ENCODE measurements around the gene MRPL18. TPM values are rescaled to one million over a fixed set of nuclear protein-coding genes. Genes with fewer than 3 reads are reported as not detected.
A peak's percentile ranks its signal among the peaks of the same experiment; 100 is the strongest.
"Not testable (repeated sequence)": the region's sequence is repeated elsewhere in the genome, so short reads cannot be mapped to it uniquely, and the experiment has no call there.

Gene MRPL18
- total and polyA plus RNA-seq, 7 donors, result 45.0 to 149 (median 71.9) TPM

GRCh38 chr6:159790956-159791598, 810 bp downstream of the MRPL18 start:
- Histone ChIP-seq H3K36me3 (ENCODE audit: insufficient read depth in 1 of 2, low read depth in 1 of 2) (peaks cover under 1 to 58% of the 10 kb centered on the region in 2 donors), H3K27ac (peak overlapping the region; percentile 93), H3K27me3 (ENCODE audit: insufficient read depth in 3 of 3, low read length in 2 of 3) (no peaks in the 10 kb centered on the region), H3K4me3 (peak overlapping the region; percentile 96), H3K9me3 (no peaks in the 10 kb centered on the region), H3K4me1 (peaks cover 32% of the 10 kb centered on the region)
- 14 to 16% (median 15%) methylated on average over 18 of the region's 18 CpGs for WGBS, 3 donors
- intact Hi-C loops (cut with DNase I), result loop anchor here in 1 of 2 donors (2.0 to 10.0 kb wide), 2 partner anchors 64 to 244 kb away; partner anchors contain the start of gene WTAP
- TF ChIP-seq CTCF (IDR thresholded peaks at IDR 0.05), result no peak
- DNase-seq (no peak), ATAC-seq (no peak)

GRCh38 chr6:159794976-159795375, 4.7 kb downstream of the MRPL18 start:
- Histone ChIP-seq H3K36me3 (ENCODE audit: insufficient read depth in 1 of 2, low read depth in 1 of 2) (peaks cover 0 to 76% of the 10 kb centered on the region in 2 donors), H3K4me1 (peaks cover 18% of the 10 kb centered on the region)
- intact Hi-C loops (cut with DNase I), result loop anchor here in 1 of 2 donors (10.0 kb wide), 1 partner anchor 240 kb away; no protein-coding TSS in a partner anchor
- DNase-seq; H3K27me3 ChIP-seq (ENCODE audit: insufficient read depth in 3 of 3, low read length in 2 of 3); H3K27ac ChIP-seq; H3K4me3 ChIP-seq; ATAC-seq; H3K9me3 ChIP-seq: not testable (repeated sequence)
- WGBS, 3 donors, result 71 to 81% (median 78%) methylated on average over 8 of the region's 8 CpGs

GRCh38 chr6:159797554-159797953, 7.3 kb downstream of the MRPL18 start:
- peaks cover 0 to 73% of the 10 kb centered on the region in 2 donors for H3K36me3 ChIP-seq (ENCODE audit: insufficient read depth in 1 of 2, low read depth in 1 of 2)
- no peak overlapping the region for H3K4me3 ChIP-seq
- peaks cover under 1% of the 10 kb centered on the region for H3K4me1 ChIP-seq
- H3K9me3 ChIP-seq, result no peaks in the 10 kb centered on the region
- no peak overlapping the region for H3K27ac ChIP-seq
- no peak for DNase-seq
- 40 to 53% (median 51%) methylated on average over 1 of the region's 1 CpG for WGBS, 3 donors
- ATAC-seq, result no peak
- intact Hi-C loops (cut with DNase I), result loop anchor here in 1 of 2 donors (10.0 kb wide), 1 partner anchor 237 kb away; no protein-coding TSS in a partner anchor
- no peak for TF ChIP-seq CTCF (IDR thresholded peaks at IDR 0.05)
- H3K27me3 ChIP-seq (ENCODE audit: insufficient read depth in 3 of 3, low read length in 2 of 3), result no peaks in the 10 kb centered on the region

- no peak within 1 kb of the TSS for H3K4me3 ChIP-seq
- peaks cover 0 to 49% of the 10 kb centered on the region in 2 donors for H3K36me3 ChIP-seq (ENCODE audit: insufficient read depth in 1 of 2, low read depth in 1 of 2)
- ATAC-seq (no peak), DNase-seq (no peak)
- intact Hi-C loops (cut with DNase I), result no loop called here
- no peak for TF ChIP-seq CTCF (IDR thresholded peaks at IDR 0.05)
- 86 to 90% (median 87%) methylated on average over 47 to 50 of the region's 50 CpGs for WGBS, 3 donors
- no peaks in the 10 kb centered on the region for H3K27me3 ChIP-seq (ENCODE audit: insufficient read depth in 3 of 3, low read length in 2 of 3)
- H3K9me3 ChIP-seq, result no peaks in the 10 kb centered on the region
- no peak within 1 kb of the TSS for H3K27ac ChIP-seq
- no peaks in the 10 kb centered on the region for H3K4me1 ChIP-seq
These were observed 10.0 kb downstream of the MRPL18 start, which contains the start of gene PNLDC1 for GRCh38 chr6:159800141-159800865. PNLDC1 (plus strand) TSS chr6:159800276; CDS start chr6:159800308, 32 bp downstream.

- H3K27me3 ChIP-seq (ENCODE audit: insufficient read depth in 3 of 3, low read length in 2 of 3), result no peaks in the 10 kb centered on the region
- intact Hi-C loops (cut with DNase I), result no loop called here
- H3K4me3 ChIP-seq, result no peak overlapping the region
- no peak for TF ChIP-seq CTCF (IDR thresholded peaks at IDR 0.05)
- no peak overlapping the region for H3K27ac ChIP-seq
- peaks cover 0 to 42% of the 10 kb centered on the region in 2 donors for H3K36me3 ChIP-seq (ENCODE audit: insufficient read depth in 1 of 2, low read depth in 1 of 2)
- H3K4me1 ChIP-seq, result no peaks in the 10 kb centered on the region
- DNase-seq, result no peak
- WGBS, 3 donors, result 90 to 98% (median 91%) methylated on average over 8 of the region's 8 CpGs
- ATAC-seq, result no peak
- H3K9me3 ChIP-seq, result no peaks in the 10 kb centered on the region
These were observed 11.7 kb downstream of the MRPL18 start for GRCh38 chr6:159801935-159802334.
